ENCODE measurements around the gene EIF3F. TPM values are rescaled to one million over a fixed set of nuclear protein-coding genes. Genes with fewer than 3 reads are reported as not detected.

EIF3F gene
- total RNA-seq, 2 donors from 2014 or later = 229 to 242 TPM

- no peak overlapping the region for H3K9ac ChIP-seq (ENCODE audit: low read depth in 2 of 2, low read length in 2 of 2)
Observed at GRCh38 chr11:8036002-8036802, 49.1 kb downstream of the EIF3F start.

GRCh38 chr11:8036986-8037385 is 49.8 kb downstream of the EIF3F start:
- Histone ChIP-seq H3K27me3 (no peaks in the 10 kb centered on the region), H3K9ac (ENCODE audit: low read depth in 2 of 2, low read length in 2 of 2) (no peak overlapping the region), H3K9me3 (no peaks in the 10 kb centered on the region), H3K27ac (no peak overlapping the region), H3K4me1 (no peaks in the 10 kb centered on the region), H3K4me3 (no peak overlapping the region), H3K36me3 (no peaks in the 10 kb centered on the region)
- no peak for DNase-seq
- intact Hi-C loops (cut with DNase I) = no loop called here
- no peak for TF ChIP-seq CTCF (IDR thresholded peaks at IDR 0.05)

More at GRCh38 chr11:8036002-8036802, 49.1 kb downstream of the EIF3F start:
- no peak for DNase-seq
- H3K27me3 ChIP-seq = no peaks in the 10 kb centered on the region
- no peaks in the 10 kb centered on the region for H3K9me3 ChIP-seq
- intact Hi-C loops (cut with DNase I) = no loop called here
- no peaks in the 10 kb centered on the region for H3K4me1 ChIP-seq
- no peak overlapping the region for H3K27ac ChIP-seq
- H3K36me3 ChIP-seq = no peaks in the 10 kb centered on the region
- no peak overlapping the region for H3K4me3 ChIP-seq
- no peak for TF ChIP-seq CTCF (IDR thresholded peaks at IDR 0.05)

GRCh38 chr11:8038393-8038792 is 51.3 kb downstream of the EIF3F start:
- Histone ChIP-seq H3K9ac (ENCODE audit: low read depth in 2 of 2, low read length in 2 of 2) (no peak overlapping the region), H3K36me3 (no peaks in the 10 kb centered on the region), H3K27me3 (no peaks in the 10 kb centered on the region), H3K4me3 (no peak overlapping the region), H3K4me1 (no peaks in the 10 kb centered on the region), H3K9me3 (no peaks in the 10 kb centered on the region), H3K27ac (no peak overlapping the region)
- no peak for TF ChIP-seq CTCF (IDR thresholded peaks at IDR 0.05)
- intact Hi-C loops (cut with DNase I) = no loop called here
- no peak for DNase-seq

GRCh38 chr11:8038811-8039529 is 51.8 kb downstream of the EIF3F start:
- Histone ChIP-seq H3K9me3 (no peaks in the 10 kb centered on the region), H3K4me3 (no peak overlapping the region), H3K27ac (no peak overlapping the region), H3K4me1 (no peaks in the 10 kb centered on the region), H3K27me3 (no peaks in the 10 kb centered on the region), H3K36me3 (no peaks in the 10 kb centered on the region), H3K9ac (ENCODE audit: low read depth in 2 of 2, low read length in 2 of 2) (no peak overlapping the region)
- intact Hi-C loops (cut with DNase I) = no loop called here
- TF ChIP-seq CTCF (IDR thresholded peaks at IDR 0.05) = no peak
- peak; percentile 7 for DNase-seq

- no peak overlapping the region for H3K9ac ChIP-seq (ENCODE audit: low read depth in 2 of 2, low read length in 2 of 2)
- intact Hi-C loops (cut with DNase I) = no loop called here
- no peaks in the 10 kb centered on the region for H3K27me3 ChIP-seq
- DNase-seq = peak; percentile 12
- no peak for TF ChIP-seq CTCF (IDR thresholded peaks at IDR 0.05)
- no peaks in the 10 kb centered on the region for H3K4me1 ChIP-seq
- H3K36me3 ChIP-seq = no peaks in the 10 kb centered on the region
- no peak overlapping the region for H3K4me3 ChIP-seq
- no peak overlapping the region for H3K27ac ChIP-seq
- H3K9me3 ChIP-seq = no peaks in the 10 kb centered on the region
Observed at GRCh38 chr11:8039530-8040260, 52.6 kb downstream of the EIF3F start.

Measured in colonic mucosa (tissue), 4 donors.